Trophoblast cell (in vitro differentiated cells and primary cell): ENCODE data around the gene POU2F1.
"Not testable (repeated sequence)": the region's sequence is repeated elsewhere in the genome, so short reads cannot be mapped to it uniquely, and the experiment has no call there.

Experiments
- DNase-seq, 2 donors: peaks; one replicate each; pipeline ENCODE4 v3.0.0-alpha.2; 2016
- H2AFZ ChIP-seq: 2 replicates; pipeline ENCODE4 v1.6.1; 2013; ENCODE audit warnings: low read length, moderate library complexity, mild to moderate bottlenecking; ENCODE audit not compliant: insufficient read depth, poor library complexity
- H2AK5ac ChIP-seq: 2 replicates; pipeline ENCODE4 v1.6.1; 2013; ENCODE audit warnings: mild to moderate bottlenecking, low read length
- H2BK120ac ChIP-seq: 2 replicates; pipeline ENCODE4 v1.6.1; 2013; ENCODE audit warnings: low read length, mild to moderate bottlenecking, moderate library complexity; ENCODE audit not compliant: insufficient read depth, poor library complexity
- H2BK12ac ChIP-seq: 2 replicates; pipeline ENCODE4 v1.6.1; 2013; ENCODE audit warnings: mild to moderate bottlenecking, low read length, moderate library complexity
- H2BK5ac ChIP-seq: 2 replicates; pipeline ENCODE4 v1.6.1; 2013; ENCODE audit warnings: low read length, low read depth, moderate library complexity, mild to moderate bottlenecking; ENCODE audit not compliant: poor library complexity
- H3K14ac ChIP-seq: 2 replicates; pipeline ENCODE4 v1.6.1; 2013; ENCODE audit warnings: mild to moderate bottlenecking, low read length
- H3K18ac ChIP-seq: 2 replicates; pipeline ENCODE4 v1.6.1; 2013; ENCODE audit warnings: mild to moderate bottlenecking, low read length
- H3K23ac ChIP-seq: 2 replicates; pipeline ENCODE4 v1.6.1; 2013; ENCODE audit warnings: low read length
- H3K27ac ChIP-seq: 2 replicates; pipeline ENCODE4 v1.5.1; 2013; ENCODE audit warnings: low read depth, mild to moderate bottlenecking, inconsistent platforms, low read length, moderate library complexity
- H3K27me3 ChIP-seq: 2 replicates; pipeline ENCODE4 v1.6.1; 2013; ENCODE audit warnings: inconsistent platforms, mild to moderate bottlenecking, low read length, moderate library complexity; ENCODE audit not compliant: insufficient read depth
- H3K36me3 ChIP-seq, 2 experiments: 1 replicate in 1 of 2; 2 replicates in 1 of 2; pipeline ENCODE4 v1.6.1; 2013; ENCODE audit warnings: low read length in 2 of 2, mild to moderate bottlenecking in 2 of 2, moderate library complexity in 1 of 2; ENCODE audit not compliant: insufficient read depth in 2 of 2, control insufficient read depth in 1 of 2
- H3K4ac ChIP-seq: 2 replicates; pipeline ENCODE4 v1.6.1; 2013; ENCODE audit warnings: low read depth, mild to moderate bottlenecking, low read length, moderate library complexity
- H3K4me1 ChIP-seq, 2 experiments: 1 replicate in 1 of 2; 2 replicates in 1 of 2; pipeline ENCODE4 v1.6.1; 2013; ENCODE audit warnings: low read length in 2 of 2, mild to moderate bottlenecking in 2 of 2, moderate library complexity in 1 of 2; ENCODE audit not compliant: insufficient read depth in 2 of 2, control insufficient read depth in 1 of 2
- H3K4me2 ChIP-seq: 2 replicates; pipeline ENCODE4 v1.6.1; 2013; ENCODE audit warnings: inconsistent platforms, mild to moderate bottlenecking, low read length, moderate library complexity
- H3K4me3 ChIP-seq: 2 replicates; pipeline ENCODE4 v1.5.1; 2013; ENCODE audit warnings: mild to moderate bottlenecking, low read depth, low read length, inconsistent platforms
- H3K79me1 ChIP-seq: one replicate; pipeline ENCODE4 v1.6.1; 2013; ENCODE audit warnings: low read length
- H3K79me2 ChIP-seq: 2 replicates; pipeline ENCODE4 v1.6.1; 2013; ENCODE audit warnings: low read length, mild to moderate bottlenecking; ENCODE audit not compliant: control insufficient read depth, insufficient read depth, poor library complexity
- H3K9ac ChIP-seq: 2 replicates; pipeline ENCODE4 v1.6.1; 2013; ENCODE audit warnings: mild to moderate bottlenecking, low read length
- H3K9me3 ChIP-seq: 2 replicates; pipeline ENCODE4 v1.6.1; 2013; ENCODE audit warnings: low read depth, mild to moderate bottlenecking, control low read depth, inconsistent platforms, low read length; ENCODE audit not compliant: insufficient read depth
- H4K12ac ChIP-seq: 2 replicates; pipeline ENCODE4 v1.6.1; 2013; ENCODE audit warnings: low read depth, mild to moderate bottlenecking, low read length, moderate library complexity
- H4K8ac ChIP-seq: 2 replicates; pipeline ENCODE4 v1.6.1; 2013; ENCODE audit warnings: low read depth, mild to moderate bottlenecking, low read length, moderate library complexity
- H4K91ac ChIP-seq: one replicate; pipeline ENCODE4 v1.6.1; 2013; ENCODE audit warnings: low read depth, mild to moderate bottlenecking, low read length, moderate library complexity
- WGBS: extraction: QIAGEN DNeasy Blood & Tissue Kit; methylation state at CpG from one replicate; pipeline ENCODE4 v1.1.7; 2013; ENCODE audit warnings: missing lambda C conversion rate; ENCODE audit not compliant: insufficient read length, insufficient coverage; ENCODE audit errors: extremely low coverage; 5-methylcytosine and 5-hydroxymethylcytosine counted together

POU2F1 gene

DNA sequence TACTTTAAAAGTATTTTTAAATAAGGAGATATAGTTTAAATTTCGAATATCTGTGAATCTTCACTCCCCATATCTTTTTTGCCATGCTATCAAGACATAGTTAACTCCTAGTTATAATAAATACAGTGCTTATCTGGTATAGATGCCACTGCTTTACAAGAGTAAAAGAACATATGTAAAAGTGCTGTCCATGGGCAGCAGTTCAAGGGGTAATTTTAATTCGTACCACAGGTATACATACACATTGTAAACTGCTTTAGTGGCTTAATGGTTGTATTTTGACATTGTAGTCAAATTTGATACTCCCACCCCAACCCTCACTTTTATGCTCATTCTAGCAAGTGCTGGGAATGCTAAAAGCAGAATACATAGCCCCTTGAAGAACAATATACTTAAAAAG lies 18.6 kb downstream of the POU2F1 start:
- H4K91ac ChIP-seq = no peak overlapping the region
- no peak overlapping the region for H3K4me3 ChIP-seq
- no peak overlapping the region for H2BK12ac ChIP-seq
- no peak overlapping the region for H3K27ac ChIP-seq
- no peak overlapping the region for H2AK5ac ChIP-seq
- no peak overlapping the region for H3K14ac ChIP-seq
- H2BK120ac ChIP-seq = no peak overlapping the region
- DNase-seq = no peak
- H3K36me3 ChIP-seq = peaks cover 0 to 3% of the 10 kb centered on the region in 2 experiments
- no peaks in the 10 kb centered on the region for H3K79me1 ChIP-seq
- H3K9me3 ChIP-seq = peaks cover 2% of the 10 kb centered on the region
- no peaks in the 10 kb centered on the region for H3K27me3 ChIP-seq
- H3K23ac ChIP-seq = no peak overlapping the region
- H4K8ac ChIP-seq = no peak overlapping the region
- peaks cover 4% of the 10 kb centered on the region for H3K79me2 ChIP-seq
- no peak overlapping the region for H2AFZ ChIP-seq
- no peak overlapping the region for H4K12ac ChIP-seq
- H3K9ac ChIP-seq = no peak overlapping the region
- no peak overlapping the region for H3K18ac ChIP-seq
- peak overlapping the region; percentile 55 for H3K4ac ChIP-seq
- WGBS = no CpG with 5 or more reads among the region's 2 CpGs
- peaks cover 0 to 4% of the 10 kb centered on the region in 2 experiments for H3K4me1 ChIP-seq
- H3K4me2 ChIP-seq = no peak overlapping the region
- no peak overlapping the region for H2BK5ac ChIP-seq

DNA sequence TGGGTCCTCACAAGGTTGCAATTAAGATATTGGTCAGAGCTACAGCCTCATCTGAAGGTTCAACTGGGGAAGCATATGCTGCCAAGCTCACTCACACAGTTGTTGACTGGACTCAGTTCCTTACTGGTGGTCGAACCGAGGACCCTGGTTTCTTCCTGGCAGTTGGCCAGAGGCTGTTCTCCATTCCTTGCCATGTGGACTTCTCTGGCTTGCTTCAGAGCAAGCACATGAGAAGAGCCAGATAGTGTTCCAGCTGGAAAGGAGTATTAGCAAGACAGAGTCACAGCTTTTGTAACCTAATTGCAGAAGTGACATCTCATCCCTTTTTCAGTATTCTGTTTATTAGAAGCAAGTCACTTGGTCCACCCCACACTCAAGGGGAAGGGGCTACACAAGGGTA lies 23.6 kb downstream of the POU2F1 start:
- H3K23ac ChIP-seq = no peak overlapping the region
- H3K4ac ChIP-seq = peak overlapping the region; percentile 9
- H2BK120ac ChIP-seq = no peak overlapping the region
- H2BK5ac ChIP-seq = no peak overlapping the region
- H2AK5ac ChIP-seq = no peak overlapping the region
- H3K79me2 ChIP-seq = peaks cover 4% of the 10 kb centered on the region
- WGBS = no CpG with 5 or more reads among the region's 2 CpGs
- no peak overlapping the region for H3K4me3 ChIP-seq
- peaks cover 2% of the 10 kb centered on the region for H3K9me3 ChIP-seq
- no peaks in the 10 kb centered on the region for H3K27me3 ChIP-seq
- no peak overlapping the region for H3K9ac ChIP-seq
- H2BK12ac ChIP-seq = no peak overlapping the region
- H4K12ac ChIP-seq = no peak overlapping the region
- peaks cover under 1% of the 10 kb centered on the region for H3K79me1 ChIP-seq
- peak overlapping the region; percentile 67 for H3K18ac ChIP-seq
- H4K8ac ChIP-seq = peak overlapping the region; percentile 45
- H3K27ac ChIP-seq = no peak overlapping the region
- no peak overlapping the region for H4K91ac ChIP-seq
- peaks cover 0 to 4% of the 10 kb centered on the region in 2 experiments for H3K36me3 ChIP-seq
- no peak overlapping the region for H3K4me2 ChIP-seq
- H2AFZ ChIP-seq = no peak overlapping the region
- no peak overlapping the region for H3K14ac ChIP-seq
- no peak for DNase-seq
- H3K4me1 ChIP-seq = peaks cover under 1 to 3% of the 10 kb centered on the region in 2 experiments

GRCh38 chr1:167245168-167245567 lies 24.5 kb downstream of the POU2F1 start:
- H2AFZ ChIP-seq, H3K9ac ChIP-seq, H3K4ac ChIP-seq, H4K8ac ChIP-seq, H3K14ac ChIP-seq, H3K23ac ChIP-seq, H2AK5ac ChIP-seq, H3K4me2 ChIP-seq, H3K27me3 ChIP-seq, H3K18ac ChIP-seq, H2BK120ac ChIP-seq, H4K91ac ChIP-seq, H2BK5ac ChIP-seq, H3K4me1 ChIP-seq, H3K9me3 ChIP-seq, DNase-seq, H3K4me3 ChIP-seq, H3K36me3 ChIP-seq, H2BK12ac ChIP-seq, H3K79me1 ChIP-seq, H3K27ac ChIP-seq, H4K12ac ChIP-seq, H3K79me2 ChIP-seq: not testable (repeated sequence)
- WGBS = no CpG with 5 or more reads among the region's 5 CpGs

DNA sequence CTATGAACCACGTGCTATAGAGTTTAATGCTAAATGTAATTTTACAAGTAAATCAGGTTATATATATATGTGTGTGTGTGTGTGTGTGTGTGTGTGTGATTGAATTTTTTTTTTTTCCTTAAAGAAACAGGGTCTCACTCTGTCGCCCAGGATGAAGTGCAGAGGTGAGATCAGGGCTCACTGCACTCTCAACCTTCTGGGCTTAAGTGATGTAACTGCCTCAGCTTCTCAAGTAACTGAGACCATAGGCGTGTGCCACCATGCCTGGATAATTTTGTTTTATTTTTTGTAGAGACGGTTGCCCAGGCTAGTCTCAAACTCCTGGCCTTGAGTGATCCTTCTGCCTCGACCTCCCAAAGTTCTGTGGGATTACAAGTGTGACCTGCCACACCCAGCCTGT lies 26.3 kb downstream of the POU2F1 start:
- Histone ChIP-seq H3K23ac (no peak overlapping the region), H3K4me3 (no peak overlapping the region), H3K14ac (no peak overlapping the region), H3K4ac (no peak overlapping the region), H3K9me3 (peaks cover 2% of the 10 kb centered on the region), H3K4me1 (peaks cover 4 to 11% of the 10 kb centered on the region in 2 experiments), H2AK5ac (no peak overlapping the region), H2BK12ac (no peak overlapping the region), H4K12ac (no peak overlapping the region), H3K4me2 (no peak overlapping the region), H4K91ac (no peak overlapping the region), H3K36me3 (peaks cover 0 to 4% of the 10 kb centered on the region in 2 experiments), H2BK120ac (no peak overlapping the region), H2AFZ (no peak overlapping the region), H3K27ac (no peak overlapping the region), H4K8ac (no peak overlapping the region), H3K79me1 (peaks cover 6% of the 10 kb centered on the region), H3K79me2 (peaks cover 4% of the 10 kb centered on the region), H3K9ac (no peak overlapping the region), H3K18ac (no peak overlapping the region), H3K27me3 (no peaks in the 10 kb centered on the region), H2BK5ac (no peak overlapping the region)
- no peak for DNase-seq
- WGBS = no CpG with 5 or more reads among the region's 5 CpGs
